ENCODE data around the gene PGAP1. TPM values are rescaled to one million over a fixed set of nuclear protein-coding genes. Genes with fewer than 3 reads are reported as not detected.

PGAP1 gene
- total RNA-seq, 1 experiment from 2014 or later: 7.1 TPM

- Histone ChIP-seq H4K20me1 (ENCODE audit: insufficient read depth) (no peaks in the 10 kb centered on the region), H3K4me1 (ENCODE audit: control insufficient read depth in 1 of 2, insufficient read depth in 2 of 2, low read length in 2 of 2) (no peaks in the 10 kb centered on the region), H3K9me2 (ENCODE audit: insufficient read depth) (no peaks in the 10 kb centered on the region), H2AFZ (ENCODE audit: low read depth, low read length, poor library complexity, severe bottlenecking) (no peak overlapping the region), H3K79me2 (ENCODE audit: insufficient read depth, low read length) (no peaks in the 10 kb centered on the region), H3K27ac (ENCODE audit: low read depth, low read length) (no peak overlapping the region), H3K36me3 (ENCODE audit: control insufficient read depth in 1 of 2, insufficient read depth in 2 of 2, low read length in 2 of 2) (no peaks in the 10 kb centered on the region), H3K9me3 (ENCODE audit: control insufficient read depth in 1 of 2, insufficient read depth in 1 of 2, low read depth in 1 of 2, low read length in 2 of 2) (no peaks in the 10 kb centered on the region), H3K4me3 (replicated peaks in 1 of 2; ENCODE audit: low read depth in 1 of 2, low read length in 2 of 2) (no peak overlapping the region), H3K4me2 (ENCODE audit: low read length) (no peak overlapping the region), H3K27me3 (ENCODE audit: insufficient read depth, low read length) (no peaks in the 10 kb centered on the region), H3K9ac (ENCODE audit: low read length) (no peak overlapping the region)
- no peak for DNase-seq (ENCODE audit: low read depth, low spot score)
- intact Hi-C loops (cut with micrococcal nuclease): loop anchor here (5.0 to 10.0 kb wide), 2 partner anchors 315 to 527 kb away; no protein-coding TSS in a partner anchor
- ChIA-PET RAD21 (ENCODE audit: low non-redundant PET in 1 of 2, low total read pairs in 2 of 2, uncharacterized antibody in 2 of 2, unreplicated experiment in 2 of 2) (no interaction called here), CTCF (interaction anchor here (0.6 kb wide), 1 partner anchor 529 kb away, joined by 3 read pairs; no protein-coding TSS in a partner anchor), POLR2A (no interaction called here)
- ATAC-seq: peak; percentile 86
- TF ChIP-seq FOSL1 (IDR thresholded peaks at IDR 0.05; ENCODE audit: low read depth): no peak
- no peak for TF ChIP-seq REST (IDR thresholded peaks at IDR 0.05; ENCODE audit: low read depth)
- no peak for TF ChIP-seq SRF (IDR thresholded peaks at IDR 0.05; ENCODE audit: low read depth)
- no peak for TF ChIP-seq ZFX (IDR thresholded peaks at IDR 0.05)
- TF ChIP-seq JUND (IDR thresholded peaks at IDR 0.05): no peak
- TF ChIP-seq SIN3A (IDR thresholded peaks at IDR 0.05; ENCODE audit: low read depth): no peak
- TF ChIP-seq EZH2phosphoT487 (IDR thresholded peaks at IDR 0.05; ENCODE audit: borderline replicate concordance): no peak
- TF ChIP-seq CEBPB (IDR thresholded peaks at IDR 0.05; ENCODE audit: low read depth): no peak
- no peak for TF ChIP-seq MAX (IDR thresholded peaks at IDR 0.05)
- TF ChIP-seq RAD21 (IDR thresholded peaks at IDR 0.05; ENCODE audit: low read depth): peak; percentile 50
- TF ChIP-seq CTCF (IDR thresholded peaks at IDR 0.05 in 2 of 3, conservative IDR thresholded peaks at IDR 0.05 in 1 of 3; ENCODE audit: borderline replicate concordance in 1 of 3, insufficient read depth in 1 of 3, low read depth in 2 of 3, low read length in 2 of 3): peak; percentile 27 to 36 (median 27); a peak in 2 of 6 replicates
- no peak for TF ChIP-seq POLR2A (IDR thresholded peaks at IDR 0.05; ENCODE audit: borderline replicate concordance, extremely low read depth, insufficient read depth, insufficient read length)
- no peak for TF ChIP-seq ZBTB33 (IDR thresholded peaks at IDR 0.05; ENCODE audit: extremely low read depth, insufficient replicate concordance, low read length)
- BruUV-seq (replicated peaks): no TSS peak
Observed at GRCh38 chr2:196849895-196850294, 76.6 kb downstream of the PGAP1 start.
